K562 (cell line): ENCODE data around the gene CLCN6. TPM values are rescaled to one million over a fixed set of nuclear protein-coding genes. Genes with fewer than 3 reads are reported as not detected.

Experiments used
- BCOR ChIP-seq: fragments of 450-650 bp; IDR thresholded peaks from 2 replicates; pipeline ENCODE4 v1.6.1; 2016
- BRD9 ChIP-seq: fragments of 450-650 bp; IDR thresholded peaks from 2 replicates; pipeline ENCODE4 v1.6.1; 2018; ENCODE audit warnings: low read depth; ENCODE audit not compliant: partially characterized antibody
- GABPA ChIP-seq: fragments of 200-800 bp; sonication (Bioruptor generic); conservative IDR thresholded peaks from 2 replicates; pipeline ENCODE4 v1.6.1; 2016; ENCODE audit warnings: low read depth, missing genetic modification characterization, missing compliant biosample characterization
- HDAC1 ChIP-seq, 2 experiments: fragments of 450-650 bp; IDR thresholded peaks; 2 replicates each; pipeline ENCODE4 v1.6.1; 2016 to 2017; ENCODE audit warnings: inconsistent platforms in 1 of 2, mild to moderate bottlenecking in 1 of 2, moderate library complexity in 1 of 2
- MCM3 ChIP-seq: fragments of 450-650 bp; IDR thresholded peaks from 2 replicates; pipeline ENCODE4 v1.6.1; 2016
- MYBL2 ChIP-seq, 2 experiments: fragments of 450-650 bp in 1 of 2; sonication (generic) in 1 of 2; formaldehyde crosslinking in 1 of 2; IDR thresholded peaks; 2 replicates each; pipeline versions ENCODE4 v1.6.1 to v1.8.1; 2017 to 2022; ENCODE audit warnings: borderline replicate concordance in 1 of 2, inconsistent platforms in 1 of 2, low read depth in 1 of 2, mild to moderate bottlenecking in 1 of 2, missing genetic modification reagents in 1 of 2, moderate library complexity in 1 of 2
- NR2F6 ChIP-seq: fragments of 450-650 bp; formaldehyde crosslinking; IDR thresholded peaks from 2 replicates; pipeline ENCODE4 v1.4.0; 2020; ENCODE audit warnings: mild to moderate bottlenecking
- PHB2 ChIP-seq: fragments of 450-650 bp; IDR thresholded peaks from 2 replicates; pipeline ENCODE4 v1.6.1; 2017; ENCODE audit warnings: low read depth
- RFX7 ChIP-seq: fragments of 250-450 bp; sonication (Bioruptor Pico); IDR thresholded peaks from 2 replicates; pipeline ENCODE4 v1.5.1; 2021; ENCODE audit warnings: mild to moderate bottlenecking
- RNF2 ChIP-seq: sonication (generic); IDR thresholded peaks from 2 replicates; pipeline ENCODE4 v1.6.1; 2016
- SRSF1 ChIP-seq: fragments of 200-400 bp; formaldehyde crosslinking; IDR thresholded peaks from 2 replicates; pipeline ENCODE4 v1.6.1; 2017; ENCODE audit warnings: mild to moderate bottlenecking, low read depth, low read length, moderate library complexity
- SRSF9 ChIP-seq: fragments of 200-400 bp; formaldehyde crosslinking; IDR thresholded peaks from 2 replicates; pipeline ENCODE4 v1.6.1; 2017; ENCODE audit warnings: low read depth, low read length, borderline replicate concordance
- TEAD4 ChIP-seq, 2 experiments: sonication (generic) in 1 of 2; formaldehyde crosslinking in 1 of 2; IDR thresholded peaks; 2 replicates each; pipeline versions ENCODE4 v1.6.1 to v1.8.0; 2012 to 2022; ENCODE audit warnings: borderline replicate concordance in 1 of 2, inconsistent platforms in 1 of 2, low read length in 1 of 2, mild to moderate bottlenecking in 1 of 2, missing genetic modification reagents in 1 of 2
- U2AF2 ChIP-seq: fragments of 200-400 bp; formaldehyde crosslinking; optimal IDR thresholded peaks from 2 replicates; pipeline ENCODE3; 2017; ENCODE audit warnings: low read depth, mild to moderate bottlenecking, low read length
- ZFP30 ChIP-seq: fragments of 250-450 bp; sonication (Bioruptor Pico); IDR thresholded peaks from 2 replicates; pipeline ENCODE4 v1.8.0; 2022; ENCODE audit warnings: moderate library complexity, mild to moderate bottlenecking, inconsistent platforms, borderline replicate concordance
- ZFPM2 ChIP-seq: fragments of 250-450 bp; sonication (Bioruptor Pico); IDR thresholded peaks from 2 replicates; pipeline ENCODE4 v1.5.1; 2022; ENCODE audit warnings: mild to moderate bottlenecking
- ZNF696 ChIP-seq: fragments of 250-450 bp; sonication (Bioruptor Pico); conservative IDR thresholded peaks from 2 replicates; pipeline ENCODE4 v1.4.0; 2020; ENCODE audit warnings: mild to moderate bottlenecking, moderate library complexity
- polyA plus RNA-seq, 8 experiments: library from polyadenylated mRNA; depleted of rRNA in 4 of 8; stranded (reverse) in 5 of 8; unstranded in 3 of 8; fragments of >200 nt; fragmentation: Nextera tagmentation in 2 of 8; fragmentation: Illumina TruSeq in 1 of 8; extraction: Ambion mirVana in 2 of 8; extraction: Trizol in 1 of 8; gene quantifications; 2 replicates each; pipeline versions ENCODE4 v1.2.1 to v1.2.3, GENCODE V29; 2011 to 2014; ENCODE audit warnings: inconsistent platforms in 1 of 8, missing spikeins in 1 of 8
- total RNA-seq, 7 experiments: library from RNA; depleted of rRNA in 6 of 7; stranded (reverse); fragments of >200 nt in 6 of 7; fragmentation: Illumina TruSeq in 2 of 7; extraction: Trizol in 2 of 7; gene quantifications; 2 replicates each; pipeline versions ENCODE4 v1.2.1 to v1.2.3, GENCODE V29; 2011 to 2021; ENCODE audit warnings: low replicate concordance in 1 of 7
- TF ChIP-seq, protein P1 (sequence below): fragments of 450-650 bp; IDR thresholded peaks from 2 replicates; pipeline ENCODE4 v1.6.1; 2017; ENCODE audit warnings: antibody characterized with exemption
- TF ChIP-seq, protein P2 (sequence below): sonication (generic); formaldehyde crosslinking; IDR thresholded peaks from 2 replicates; pipeline ENCODE4 v1.8.1; 2022; ENCODE audit warnings: missing genetic modification reagents
- TF ChIP-seq, protein P3 (sequence below): IDR thresholded peaks from 2 replicates; pipeline ENCODE4 v1.6.1; 2014; ENCODE audit warnings: antibody characterized with exemption
- TF ChIP-seq, protein P4 (sequence below): fragments of 450-650 bp; IDR thresholded peaks from 2 replicates; pipeline ENCODE4 v1.6.1; 2016; ENCODE audit warnings: mild to moderate bottlenecking

Gene CLCN6
- total and polyA plus RNA-seq, 9 of the 15 experiments (the other 6 are each of a cell fraction or from before 2014, with no cell fraction given): 2.0 to 21.8 (median 13.6) TPM

DNA sequence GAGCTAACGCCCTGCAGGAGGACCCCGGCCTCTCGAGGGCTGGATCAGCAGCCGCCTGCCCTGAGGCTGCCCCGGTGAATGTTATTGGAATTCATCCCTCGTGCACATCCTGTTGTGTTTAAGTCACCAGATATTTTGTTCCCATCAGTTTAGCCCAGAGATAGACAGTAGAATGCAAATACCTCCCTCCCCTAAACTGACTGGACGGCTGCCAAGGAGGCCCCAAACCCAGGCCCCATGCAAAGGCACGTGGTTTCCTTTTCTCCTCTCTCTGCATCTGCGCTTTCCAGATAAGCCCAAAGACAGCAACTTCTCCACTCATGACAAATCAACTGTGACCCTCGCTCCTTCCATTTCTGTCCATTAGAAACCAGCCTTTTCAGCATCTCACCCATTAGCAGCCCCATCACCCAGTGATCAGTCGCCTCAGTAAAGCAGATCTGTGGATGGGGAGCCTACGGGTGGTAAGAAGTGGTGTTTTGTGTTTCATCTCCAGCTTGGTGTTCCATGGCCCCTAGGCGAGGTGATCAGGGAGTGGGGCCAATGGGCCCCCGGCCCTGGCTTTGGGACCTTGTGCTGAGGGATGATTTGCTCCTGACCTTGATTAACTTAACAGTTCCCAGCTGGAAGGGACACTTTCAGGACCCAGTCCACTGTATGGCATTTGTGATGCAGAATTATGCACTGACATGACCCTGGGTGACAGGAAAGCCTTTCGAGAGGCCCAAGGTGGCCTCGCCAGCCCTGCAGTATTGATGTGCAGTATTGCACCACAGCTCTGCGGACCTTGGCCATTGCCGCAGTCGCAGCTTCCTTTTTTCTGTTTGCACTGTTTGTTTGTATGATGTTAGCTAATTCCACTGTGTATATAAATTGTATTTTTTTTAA is 36.4 kb downstream of the CLCN6 start (continued):
- TF ChIP-seq PHB2: 0 out of 2 replicates have a peak, but pooled peaks have one; percentile 54
- peak in 1 of 2 experiments; percentile 98; a peak in 2 of 4 replicates for TF ChIP-seq HDAC1 (IDR thresholded peaks at IDR 0.05)
- TF ChIP-seq BCOR: peak; percentile 55; the same call in 1 of the 2 replicates
- TF ChIP-seq SRSF1: no peak
- no peak for TF ChIP-seq ZNF696
- peak; percentile 60 for TF ChIP-seq GABPA
- no peak for TF ChIP-seq RFX7
- no peak for TF ChIP-seq U2AF2
- no peak for TF ChIP-seq NR2F6
- TF ChIP-seq, protein P1, sequence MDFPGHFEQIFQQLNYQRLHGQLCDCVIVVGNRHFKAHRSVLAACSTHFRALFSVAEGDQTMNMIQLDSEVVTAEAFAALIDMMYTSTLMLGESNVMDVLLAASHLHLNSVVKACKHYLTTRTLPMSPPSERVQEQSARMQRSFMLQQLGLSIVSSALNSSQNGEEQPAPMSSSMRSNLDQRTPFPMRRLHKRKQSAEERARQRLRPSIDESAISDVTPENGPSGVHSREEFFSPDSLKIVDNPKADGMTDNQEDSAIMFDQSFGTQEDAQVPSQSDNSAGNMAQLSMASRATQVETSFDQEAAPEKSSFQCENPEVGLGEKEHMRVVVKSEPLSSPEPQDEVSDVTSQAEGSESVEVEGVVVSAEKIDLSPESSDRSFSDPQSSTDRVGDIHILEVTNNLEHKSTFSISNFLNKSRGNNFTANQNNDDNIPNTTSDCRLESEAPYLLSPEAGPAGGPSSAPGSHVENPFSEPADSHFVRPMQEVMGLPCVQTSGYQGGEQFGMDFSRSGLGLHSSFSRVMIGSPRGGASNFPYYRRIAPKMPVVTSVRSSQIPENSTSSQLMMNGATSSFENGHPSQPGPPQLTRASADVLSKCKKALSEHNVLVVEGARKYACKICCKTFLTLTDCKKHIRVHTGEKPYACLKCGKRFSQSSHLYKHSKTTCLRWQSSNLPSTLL: no peak
- TF ChIP-seq ZFPM2: 0 out of 2 replicates have a peak, but pooled peaks have one; percentile 55
- TF ChIP-seq, protein P2, sequence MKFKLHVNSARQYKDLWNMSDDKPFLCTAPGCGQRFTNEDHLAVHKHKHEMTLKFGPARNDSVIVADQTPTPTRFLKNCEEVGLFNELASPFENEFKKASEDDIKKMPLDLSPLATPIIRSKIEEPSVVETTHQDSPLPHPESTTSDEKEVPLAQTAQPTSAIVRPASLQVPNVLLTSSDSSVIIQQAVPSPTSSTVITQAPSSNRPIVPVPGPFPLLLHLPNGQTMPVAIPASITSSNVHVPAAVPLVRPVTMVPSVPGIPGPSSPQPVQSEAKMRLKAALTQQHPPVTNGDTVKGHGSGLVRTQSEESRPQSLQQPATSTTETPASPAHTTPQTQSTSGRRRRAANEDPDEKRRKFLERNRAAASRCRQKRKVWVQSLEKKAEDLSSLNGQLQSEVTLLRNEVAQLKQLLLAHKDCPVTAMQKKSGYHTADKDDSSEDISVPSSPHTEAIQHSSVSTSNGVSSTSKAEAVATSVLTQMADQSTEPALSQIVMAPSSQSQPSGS (CRISPR knock-in tag): no peak
- TF ChIP-seq, protein P3, sequence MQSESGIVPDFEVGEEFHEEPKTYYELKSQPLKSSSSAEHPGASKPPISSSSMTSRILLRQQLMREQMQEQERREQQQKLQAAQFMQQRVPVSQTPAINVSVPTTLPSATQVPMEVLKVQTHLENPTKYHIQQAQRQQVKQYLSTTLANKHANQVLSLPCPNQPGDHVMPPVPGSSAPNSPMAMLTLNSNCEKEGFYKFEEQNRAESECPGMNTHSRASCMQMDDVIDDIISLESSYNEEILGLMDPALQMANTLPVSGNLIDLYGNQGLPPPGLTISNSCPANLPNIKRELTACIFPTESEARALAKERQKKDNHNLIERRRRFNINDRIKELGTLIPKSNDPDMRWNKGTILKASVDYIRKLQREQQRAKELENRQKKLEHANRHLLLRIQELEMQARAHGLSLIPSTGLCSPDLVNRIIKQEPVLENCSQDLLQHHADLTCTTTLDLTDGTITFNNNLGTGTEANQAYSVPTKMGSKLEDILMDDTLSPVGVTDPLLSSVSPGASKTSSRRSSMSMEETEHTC: peak; percentile 97
- TF ChIP-seq, protein P4, sequence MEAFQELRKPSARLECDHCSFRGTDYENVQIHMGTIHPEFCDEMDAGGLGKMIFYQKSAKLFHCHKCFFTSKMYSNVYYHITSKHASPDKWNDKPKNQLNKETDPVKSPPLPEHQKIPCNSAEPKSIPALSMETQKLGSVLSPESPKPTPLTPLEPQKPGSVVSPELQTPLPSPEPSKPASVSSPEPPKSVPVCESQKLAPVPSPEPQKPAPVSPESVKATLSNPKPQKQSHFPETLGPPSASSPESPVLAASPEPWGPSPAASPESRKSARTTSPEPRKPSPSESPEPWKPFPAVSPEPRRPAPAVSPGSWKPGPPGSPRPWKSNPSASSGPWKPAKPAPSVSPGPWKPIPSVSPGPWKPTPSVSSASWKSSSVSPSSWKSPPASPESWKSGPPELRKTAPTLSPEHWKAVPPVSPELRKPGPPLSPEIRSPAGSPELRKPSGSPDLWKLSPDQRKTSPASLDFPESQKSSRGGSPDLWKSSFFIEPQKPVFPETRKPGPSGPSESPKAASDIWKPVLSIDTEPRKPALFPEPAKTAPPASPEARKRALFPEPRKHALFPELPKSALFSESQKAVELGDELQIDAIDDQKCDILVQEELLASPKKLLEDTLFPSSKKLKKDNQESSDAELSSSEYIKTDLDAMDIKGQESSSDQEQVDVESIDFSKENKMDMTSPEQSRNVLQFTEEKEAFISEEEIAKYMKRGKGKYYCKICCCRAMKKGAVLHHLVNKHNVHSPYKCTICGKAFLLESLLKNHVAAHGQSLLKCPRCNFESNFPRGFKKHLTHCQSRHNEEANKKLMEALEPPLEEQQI: peak; percentile 78
- peak; percentile 97 for TF ChIP-seq RNF2
- TF ChIP-seq SRSF9: no peak
- no peak for TF ChIP-seq MCM3
- TF ChIP-seq BRD9: no peak
- peak; percentile 93 for TF ChIP-seq TEAD4 (IDR thresholded peaks at IDR 0.05; ENCODE audit: low read length)
- no peak for TF ChIP-seq TEAD4 (CRISPR knock-in tag; IDR thresholded peaks at IDR 0.05; ENCODE audit: borderline replicate concordance)
- TF ChIP-seq MYBL2 (IDR thresholded peaks at IDR 0.05; ENCODE audit: low read depth): no peak
- no peak for TF ChIP-seq MYBL2 (CRISPR knock-in tag; IDR thresholded peaks at IDR 0.05; ENCODE audit: borderline replicate concordance)
- no peak for TF ChIP-seq ZFP30 (CRISPR knock-in tag)
